H1 (cell line): Measurements from ENCODE around the gene CADPS. TPM values are rescaled to one million over a fixed set of nuclear protein-coding genes. Genes with fewer than 3 reads are reported as not detected.

ENCODE experiments used
- CTCF ChIA-PET: fragments of 300-600 bp; sonication (Branson Sonifier 250); formaldehyde crosslinking; loops from one replicate; lab custom pipeline; 2021; ENCODE audit not compliant: partially characterized antibody; lab: Charles Lee
- POLR2A ChIA-PET: fragments of 300-600 bp; sonication (Branson Sonifier 250); formaldehyde crosslinking; loops from one replicate; lab custom pipeline; 2021; ENCODE audit warnings: inconsistent platforms; ENCODE audit not compliant: partially characterized antibody; lab: Charles Lee
- DNase-seq, 2 experiments: peaks; one replicate each; pipeline versions ENCODE4 v3.0.0 to v3.0.0-alpha.2; 2010 to 2022; ENCODE audit warnings: low spot score in 2 of 2, low read depth in 1 of 2, mixed read lengths in 1 of 2
- FAIRE-seq: peaks from 2 replicates; lab custom pipeline; 2011; peaks lifted over from hg19 to GRCh38; lab: Jason Lieb, UNC
- H2AFZ ChIP-seq: 2 replicates; pipeline ENCODE4 v1.8.1; 2012; ENCODE audit warnings: low read length, inconsistent platforms
- H2AK5ac ChIP-seq: 2 replicates; pipeline ENCODE4 v1.6.1; 2013; ENCODE audit warnings: low read depth, low read length
- H2BK120ac ChIP-seq: replicated peaks from 2 replicates; pipeline ENCODE3; 2013; ENCODE audit warnings: low read depth, low read length, inconsistent platforms
- H2BK12ac ChIP-seq: 2 replicates; pipeline ENCODE4 v1.6.1; 2013; ENCODE audit warnings: low read depth, low read length
- H2BK15ac ChIP-seq: 2 replicates; pipeline ENCODE4 v1.6.1; 2013; ENCODE audit warnings: low read length
- H2BK20ac ChIP-seq: 2 replicates; pipeline ENCODE4 v1.6.1; 2013; ENCODE audit warnings: low read length
- H2BK5ac ChIP-seq: 2 replicates; pipeline ENCODE4 v1.6.1; 2013; ENCODE audit warnings: low read depth, low read length
- H3K14ac ChIP-seq: 2 replicates; pipeline ENCODE4 v1.6.1; 2013; ENCODE audit warnings: inconsistent platforms; ENCODE audit not compliant: insufficient read length
- H3K18ac ChIP-seq: 2 replicates; pipeline ENCODE4 v1.6.1; 2013; ENCODE audit warnings: low read length; ENCODE audit errors: extremely low read depth
- H3K23ac ChIP-seq: 2 replicates; pipeline ENCODE4 v1.6.1; 2013; ENCODE audit warnings: inconsistent platforms; ENCODE audit not compliant: insufficient read length
- H3K23me2 ChIP-seq: 2 replicates; pipeline ENCODE4 v1.6.1; 2013; ENCODE audit warnings: low read depth, low read length
- H3K27ac ChIP-seq: 2 replicates; pipeline ENCODE4 v1.6.1; 2011; ENCODE audit warnings: low read depth, low read length, inconsistent platforms
- H3K27me3 ChIP-seq, 4 experiments: replicated peaks in 1 of 4; 1 replicate in 1 of 4; 2 replicates in 3 of 4; pipeline versions ENCODE4 v1.6.1 to v1.8.1; 2011 to 2013; ENCODE audit warnings: low read length in 3 of 4, mild to moderate bottlenecking in 3 of 4, inconsistent platforms in 2 of 4, mixed read lengths in 2 of 4, moderate library complexity in 1 of 4; ENCODE audit not compliant: control insufficient read depth in 3 of 4, insufficient read depth in 3 of 4; ENCODE audit errors: extremely low read depth in 1 of 4
- H3K36me3 ChIP-seq, 4 experiments: 2 replicates each; pipeline versions ENCODE4 v1.6.1 to v1.8.1; 2011 to 2013; ENCODE audit warnings: mild to moderate bottlenecking in 4 of 4, low read length in 3 of 4, moderate library complexity in 2 of 4, control low read depth in 1 of 4, inconsistent platforms in 1 of 4; ENCODE audit not compliant: insufficient read depth in 4 of 4, control insufficient read depth in 2 of 4
- H3K4ac ChIP-seq: replicated peaks from 2 replicates; pipeline ENCODE3; 2013; ENCODE audit warnings: low read length, low read depth, mixed read lengths, inconsistent platforms; ENCODE audit not compliant: insufficient read length
- H3K4me1 ChIP-seq, 4 experiments: replicated peaks in 1 of 4; 1 replicate in 1 of 4; 2 replicates in 3 of 4; pipeline versions ENCODE4 v1.6.1 to v1.8.1; 2011 to 2013; ENCODE audit warnings: low read length in 3 of 4, inconsistent platforms in 2 of 4, mixed read lengths in 1 of 4; ENCODE audit not compliant: insufficient read depth in 4 of 4, control insufficient read depth in 3 of 4
- H3K4me2 ChIP-seq, 2 experiments: 2 replicates each; pipeline versions ENCODE4 v1.6.1 to v1.8.1; 2011 to 2013; ENCODE audit warnings: low read depth in 2 of 2, low read length in 2 of 2, control low read depth in 1 of 2, inconsistent platforms in 1 of 2, mild to moderate bottlenecking in 1 of 2; ENCODE audit not compliant: insufficient read depth in 1 of 2
- H3K4me3 ChIP-seq, 4 experiments: fragments of 200-600, 300-600 bp in 1 of 4; sonication (generic), shearing (Covaris generic), sonication (Bioruptor Twin) in 1 of 4; 2 replicates each; pipeline versions ENCODE4 v1.5.1 to v1.8.1; 2011 to 2016; ENCODE audit warnings: low read length in 4 of 4, low read depth in 3 of 4, control low read depth in 2 of 4, inconsistent platforms in 2 of 4, mild to moderate bottlenecking in 2 of 4, mixed read lengths in 1 of 4, moderate library complexity in 1 of 4; ENCODE audit not compliant: insufficient read depth in 2 of 4; ENCODE audit errors: extremely low read depth in 1 of 4
- H3K56ac ChIP-seq: replicated peaks from 2 replicates; pipeline ENCODE3; 2013; ENCODE audit warnings: low read depth, mild to moderate bottlenecking, mixed read lengths, low read length, inconsistent platforms; ENCODE audit not compliant: insufficient read length
- H3K79me1 ChIP-seq: 2 replicates; pipeline ENCODE4 v1.6.1; 2013; ENCODE audit warnings: low read depth, low read length, control low read depth
- H3K79me2 ChIP-seq, 2 experiments: 2 replicates each; pipeline versions ENCODE4 v1.6.1 to v1.8.1; 2012 to 2013; ENCODE audit warnings: low read length in 2 of 2, mild to moderate bottlenecking in 2 of 2, inconsistent platforms in 1 of 2; ENCODE audit not compliant: insufficient read depth in 2 of 2, control insufficient read depth in 1 of 2
- H3K9ac ChIP-seq, 4 experiments: replicated peaks in 1 of 4; 1 replicate in 1 of 4; 2 replicates in 3 of 4; pipeline versions ENCODE4 v1.6.1 to v1.8.1; 2011 to 2013; ENCODE audit warnings: low read depth in 3 of 4, low read length in 3 of 4, control low read depth in 2 of 4, mild to moderate bottlenecking in 2 of 4, moderate library complexity in 2 of 4, inconsistent platforms in 1 of 4; ENCODE audit errors: extremely low read depth in 1 of 4
- H3K9me3 ChIP-seq, 2 experiments: 2 replicates each; pipeline versions ENCODE4 v1.6.1 to v1.8.1; 2012 to 2013; ENCODE audit warnings: mild to moderate bottlenecking in 2 of 2, moderate library complexity in 2 of 2, control low read depth in 1 of 2, inconsistent platforms in 1 of 2, low read depth in 1 of 2, low read length in 1 of 2, mixed read lengths in 1 of 2; ENCODE audit not compliant: insufficient read depth in 2 of 2
- H4K20me1 ChIP-seq, 2 experiments: replicated peaks in 1 of 2; 2 replicates each; pipeline versions ENCODE3 to v1.8.1; 2011 to 2013; ENCODE audit warnings: inconsistent platforms in 2 of 2, low read length in 2 of 2, mild to moderate bottlenecking in 1 of 2; ENCODE audit not compliant: insufficient read depth in 2 of 2, control insufficient read depth in 1 of 2
- H4K5ac ChIP-seq: 2 replicates; pipeline ENCODE4 v1.6.1; 2013; ENCODE audit warnings: low read length, low read depth, mixed read lengths, inconsistent platforms; ENCODE audit not compliant: insufficient read length
- H4K8ac ChIP-seq: 2 replicates; pipeline ENCODE4 v1.8.0; 2013; ENCODE audit warnings: mild to moderate bottlenecking, moderate library complexity, low read length, inconsistent platforms; ENCODE audit not compliant: insufficient read depth; ENCODE audit errors: extremely low read depth
- H4K91ac ChIP-seq: replicated peaks from 2 replicates; pipeline ENCODE3; 2013; ENCODE audit warnings: low read length, mixed read lengths, inconsistent platforms; ENCODE audit not compliant: insufficient read length
- BACH1 ChIP-seq: IDR thresholded peaks from 2 replicates; pipeline ENCODE4 v1.6.1; 2012; ENCODE audit warnings: low read length, improper control_type of control experiment
- BRCA1 ChIP-seq: IDR thresholded peaks from 2 replicates; pipeline ENCODE4 v1.6.1; 2012; ENCODE audit warnings: low read depth, low read length, improper control_type of control experiment
- EGR1 ChIP-seq: IDR thresholded peaks from 2 replicates; pipeline ENCODE4 v1.6.1; 2011; ENCODE audit warnings: low read depth, low read length, borderline replicate concordance
- EP300 ChIP-seq, 2 experiments: IDR thresholded peaks; 1 replicate in 1 of 2; 2 replicates in 1 of 2; pipeline ENCODE4 v1.6.1; 2011 to 2012; ENCODE audit warnings: low read depth in 2 of 2, low read length in 2 of 2, mild to moderate bottlenecking in 2 of 2, borderline replicate concordance in 1 of 2, inconsistent platforms in 1 of 2, moderate library complexity in 1 of 2
- GTF2F1 ChIP-seq: IDR thresholded peaks from 2 replicates; pipeline ENCODE4 v1.6.1; 2012; ENCODE audit warnings: low read depth, low read length, improper control_type of control experiment, borderline replicate concordance
- JUN ChIP-seq: IDR thresholded peaks from 2 replicates; pipeline ENCODE4 v1.6.1; 2011; ENCODE audit warnings: low read depth, mild to moderate bottlenecking, improper control_type of control experiment, low read length
- MAFK ChIP-seq: IDR thresholded peaks from 2 replicates; pipeline ENCODE4 v1.6.1; 2012; ENCODE audit warnings: low read depth, mild to moderate bottlenecking, improper control_type of control experiment, low read length
- POLR2A ChIP-seq, 2 experiments: IDR thresholded peaks; 1 replicate in 1 of 2; 2 replicates in 1 of 2; pipeline ENCODE4 v1.6.1; 2011; ENCODE audit warnings: low read depth in 2 of 2, low read length in 2 of 2, mild to moderate bottlenecking in 2 of 2; ENCODE audit errors: control extremely low read depth in 1 of 2
- RBBP5 ChIP-seq: IDR thresholded peaks from 2 replicates; pipeline ENCODE4 v1.7.1; 2012; ENCODE audit warnings: low read depth, mild to moderate bottlenecking, inconsistent platforms, low read length, moderate library complexity, borderline replicate concordance
- RFX5 ChIP-seq: IDR thresholded peaks from 2 replicates; pipeline ENCODE4 v1.6.1; 2011; ENCODE audit warnings: low read depth, low read length, improper control_type of control experiment, borderline replicate concordance
- SIN3A ChIP-seq, 2 experiments: IDR thresholded peaks in 1 of 2; conservative IDR thresholded peaks in 1 of 2; 2 replicates each; pipeline ENCODE4 v1.6.1; 2011 to 2012; ENCODE audit warnings: low read length in 2 of 2, improper control_type of control experiment in 1 of 2, low read depth in 1 of 2, mild to moderate bottlenecking in 1 of 2
- SIRT6 ChIP-seq: IDR thresholded peaks from one replicate; pipeline ENCODE4 v1.7.1; 2012; ENCODE audit warnings: low read length, inconsistent platforms
- SP4 ChIP-seq: IDR thresholded peaks from 2 replicates; pipeline ENCODE4 v1.6.1; 2012; ENCODE audit warnings: low read length, inconsistent platforms
- WGBS, 2 experiments: shearing (Covaris generic) in 1 of 2; methylation state at CpG; one replicate each; pipeline versions ENCODE4 v1.1.6 to v1.1.7; 2013 to 2015; ENCODE audit warnings: low lambda C conversion rate in 2 of 2, mixed read lengths in 2 of 2, inconsistent platforms in 1 of 2, low coverage in 1 of 2, missing lambda C conversion rate in 1 of 2; ENCODE audit not compliant: insufficient replicate concordance in 2 of 2, insufficient coverage in 1 of 2, insufficient read length in 1 of 2; ENCODE audit errors: extremely low coverage in 1 of 2, missing lambda C conversion rate in 1 of 2; 5-methylcytosine and 5-hydroxymethylcytosine counted together
- polyA plus RNA-seq, 7 experiments: library from polyadenylated mRNA; depleted of rRNA in 3 of 7; stranded (reverse) in 5 of 7; unstranded in 2 of 7; fragments of >200 nt in 5 of 7; fragments of 200-250 nt in 2 of 7; gene quantifications; 1 replicate in 5 of 7; 2 replicates in 1 of 7; 4 replicates in 1 of 7; pipeline versions ENCODE4 v1.2.1 to v1.2.3, GENCODE V29; 2011 to 2013; ENCODE audit warnings: missing spikeins in 2 of 7, mixed read lengths in 2 of 7
- total RNA-seq: library from RNA; stranded (reverse); fragmentation: NEBNext Ultra II Directional; extraction: Animal tissue kit (Norgen Biotek cat#: 25700); gene quantifications from 2 replicates; pipeline ENCODE4 v1.2.1, GENCODE V29; 2021

Gene CADPS
- total and polyA plus RNA-seq, 2 of the 8 experiments (the other 6 are each of a cell fraction or from before 2014, with no cell fraction given), result 7.1 to 10.2 TPM

GRCh38 chr3:62892045-62892444 is 16.8 kb upstream of the CADPS start:
- Histone ChIP-seq H3K36me3 (no peaks in the 10 kb centered on the region), H3K27ac (no peak overlapping the region), H3K79me2 (no peaks in the 10 kb centered on the region), H3K23ac (no peak overlapping the region), H2BK120ac (no peak overlapping the region), H3K4me3 (no peak overlapping the region), H2BK5ac (no peak overlapping the region), H3K4ac (no peak overlapping the region), H3K79me1 (no peaks in the 10 kb centered on the region), H3K14ac (no peak overlapping the region), H2AFZ (no peak overlapping the region), H3K4me2 (no peak overlapping the region), H3K27me3 (no peaks in the 10 kb centered on the region), H4K91ac (no peak overlapping the region), H2AK5ac (no peak overlapping the region), H3K56ac (no peak overlapping the region), H3K9me3 (peaks cover 10 to 13% of the 10 kb centered on the region in 2 experiments; a peak in 3 of 4 replicates), H3K4me1 (peaks cover 0 to 4% (median 0%) of the 10 kb centered on the region in 4 experiments; a peak in 3 of 7 replicates), H4K5ac (no peak overlapping the region), H3K18ac (no peak overlapping the region), H4K8ac (no peak overlapping the region), H3K23me2 (no peaks in the 10 kb centered on the region), H4K20me1 (no peaks in the 10 kb centered on the region), H3K9ac (no peak overlapping the region), H2BK15ac (no peak overlapping the region), H2BK20ac (no peak overlapping the region), H2BK12ac (no peak overlapping the region)
- POLR2A ChIA-PET, result no interaction called here
- WGBS, 2 experiments, result 87% methylated on average over 2 of the region's 2 CpGs; no CpG with 5 or more reads in 1 of the 2 experiments
- TF ChIP-seq EGR1 (no peak), SP4 (no peak), SIRT6 (no peak), SIN3A (conservative IDR thresholded peaks at IDR 0.05 in 1 of 2, IDR thresholded peaks at IDR 0.05 in 1 of 2; ENCODE audit: low read depth in 1 of 2, low read length in 2 of 2) (no peak), GTF2F1 (no peak), BACH1 (no peak), BRCA1 (no peak), RFX5 (no peak), RBBP5 (no peak), EP300 (IDR thresholded peaks at IDR 0.05; ENCODE audit: borderline replicate concordance in 1 of 2, low read depth in 2 of 2, low read length in 2 of 2) (no peak), JUN (no peak), POLR2A (IDR thresholded peaks at IDR 0.05; ENCODE audit: control extremely low read depth in 1 of 2, low read depth in 2 of 2, low read length in 2 of 2) (no peak), MAFK (no peak)
- no peak for DNase-seq
- FAIRE-seq, result no peak
- CTCF ChIA-PET, result no interaction called here
